NCI-H1092 treated with DMSO at 0.1 percent for 48 hours (cell line): Measurements from ENCODE around the gene NKX6-2.
A peak's percentile ranks its signal among the peaks of the same experiment; 100 is the strongest.
"Not testable (repeated sequence)": the region's sequence is repeated elsewhere in the genome, so short reads cannot be mapped to it uniquely, and the experiment has no call there.

Source experiments
- DNase-seq: peaks from one replicate; lab custom pipeline; 2025; lab: John Stamatoyannopoulos, UW

NKX6-2 gene

GRCh38 chr10:132797986-132798385 is 12.0 kb upstream of the NKX6-2 start:
- not testable (repeated sequence) for DNase-seq

- no peak for DNase-seq
Observed at GRCh38 chr10:132796846-132797245, 10.9 kb upstream of the NKX6-2 start.

GRCh38 chr10:132793871-132794849 is 8.2 kb upstream of the NKX6-2 start:
- peak; percentile 50 for DNase-seq

- DNase-seq: no peak
Observed at GRCh38 chr10:132793213-132793612, 7.3 kb upstream of the NKX6-2 start.

GRCh38 chr10:132792796-132793195 is 6.8 kb upstream of the NKX6-2 start:
- DNase-seq: no peak

GRCh38 chr10:132792099-132792498 is 6.2 kb upstream of the NKX6-2 start:
- DNase-seq: not testable (repeated sequence)

- DNase-seq: no peak
Observed at GRCh38 chr10:132790934-132791829, 5.2 kb upstream of the NKX6-2 start.

- no peak for DNase-seq
Observed at GRCh38 chr10:132790470-132790869, 4.5 kb upstream of the NKX6-2 start.

- no peak for DNase-seq
Observed at GRCh38 chr10:132789659-132790148, 3.8 kb upstream of the NKX6-2 start.

- DNase-seq: no peak
Observed at GRCh38 chr10:132788831-132789219, 2.9 kb upstream of the NKX6-2 start.

GRCh38 chr10:132788180-132788830 is 2.4 kb upstream of the NKX6-2 start:
- no peak for DNase-seq

- DNase-seq: no peak
Observed at GRCh38 chr10:132787495-132788179, 1.7 kb upstream of the NKX6-2 start.

GRCh38 chr10:132786884-132787494 is 1.0 kb upstream of the NKX6-2 start:
- DNase-seq: no peak

- no peak for DNase-seq
Observed at GRCh38 chr10:132786476-132786883, 533 bp upstream of the NKX6-2 start.

GRCh38 chr10:132784866-132785722 is 853 bp downstream of the NKX6-2 start:
- no peak for DNase-seq

GRCh38 chr10:132783940-132784865 is 1.7 kb downstream of the NKX6-2 start:
- no peak for DNase-seq

- no peak for DNase-seq
Observed at GRCh38 chr10:132783165-132783939, 2.6 kb downstream of the NKX6-2 start.

GRCh38 chr10:132781556-132781955 is 4.4 kb downstream of the NKX6-2 start:
- DNase-seq: no peak
